H1 (cell line): ENCODE data around the gene STX8. TPM values are rescaled to one million over a fixed set of nuclear protein-coding genes. Genes with fewer than 3 reads are reported as not detected.

Experiments used
- CTCF ChIA-PET: fragments of 300-600 bp; sonication (Branson Sonifier 250); formaldehyde crosslinking; loops from one replicate; lab custom pipeline; 2021; ENCODE audit not compliant: partially characterized antibody; lab: Charles Lee
- POLR2A ChIA-PET: fragments of 300-600 bp; sonication (Branson Sonifier 250); formaldehyde crosslinking; loops from one replicate; lab custom pipeline; 2021; ENCODE audit warnings: inconsistent platforms; ENCODE audit not compliant: partially characterized antibody; lab: Charles Lee
- DNase-seq, 2 experiments: peaks; one replicate each; pipeline versions ENCODE4 v3.0.0 to v3.0.0-alpha.2; 2010 to 2022; ENCODE audit warnings: low spot score in 2 of 2, low read depth in 1 of 2, mixed read lengths in 1 of 2
- FAIRE-seq: peaks from 2 replicates; lab custom pipeline; 2011; peaks lifted over from hg19 to GRCh38; lab: Jason Lieb, UNC
- H2AFZ ChIP-seq: 2 replicates; pipeline ENCODE4 v1.8.1; 2012; ENCODE audit warnings: low read length, inconsistent platforms
- H2AK5ac ChIP-seq: 2 replicates; pipeline ENCODE4 v1.6.1; 2013; ENCODE audit warnings: low read depth, low read length
- H2BK120ac ChIP-seq: replicated peaks from 2 replicates; pipeline ENCODE3; 2013; ENCODE audit warnings: low read depth, low read length, inconsistent platforms
- H2BK12ac ChIP-seq: 2 replicates; pipeline ENCODE4 v1.6.1; 2013; ENCODE audit warnings: low read depth, low read length
- H2BK15ac ChIP-seq: 2 replicates; pipeline ENCODE4 v1.6.1; 2013; ENCODE audit warnings: low read length
- H2BK20ac ChIP-seq: 2 replicates; pipeline ENCODE4 v1.6.1; 2013; ENCODE audit warnings: low read length
- H2BK5ac ChIP-seq: 2 replicates; pipeline ENCODE4 v1.6.1; 2013; ENCODE audit warnings: low read depth, low read length
- H3K14ac ChIP-seq: 2 replicates; pipeline ENCODE4 v1.6.1; 2013; ENCODE audit warnings: inconsistent platforms; ENCODE audit not compliant: insufficient read length
- H3K18ac ChIP-seq: 2 replicates; pipeline ENCODE4 v1.6.1; 2013; ENCODE audit warnings: low read length; ENCODE audit errors: extremely low read depth
- H3K23ac ChIP-seq: 2 replicates; pipeline ENCODE4 v1.6.1; 2013; ENCODE audit warnings: inconsistent platforms; ENCODE audit not compliant: insufficient read length
- H3K23me2 ChIP-seq: 2 replicates; pipeline ENCODE4 v1.6.1; 2013; ENCODE audit warnings: low read depth, low read length
- H3K27ac ChIP-seq: 2 replicates; pipeline ENCODE4 v1.6.1; 2011; ENCODE audit warnings: low read depth, low read length, inconsistent platforms
- H3K27me3 ChIP-seq, 4 experiments: replicated peaks in 1 of 4; 1 replicate in 1 of 4; 2 replicates in 3 of 4; pipeline versions ENCODE4 v1.6.1 to v1.8.1; 2011 to 2013; ENCODE audit warnings: low read length in 3 of 4, mild to moderate bottlenecking in 3 of 4, inconsistent platforms in 2 of 4, mixed read lengths in 2 of 4, moderate library complexity in 1 of 4; ENCODE audit not compliant: control insufficient read depth in 3 of 4, insufficient read depth in 3 of 4; ENCODE audit errors: extremely low read depth in 1 of 4
- H3K36me3 ChIP-seq, 4 experiments: 2 replicates each; pipeline versions ENCODE4 v1.6.1 to v1.8.1; 2011 to 2013; ENCODE audit warnings: mild to moderate bottlenecking in 4 of 4, low read length in 3 of 4, moderate library complexity in 2 of 4, control low read depth in 1 of 4, inconsistent platforms in 1 of 4; ENCODE audit not compliant: insufficient read depth in 4 of 4, control insufficient read depth in 2 of 4
- H3K4ac ChIP-seq: replicated peaks from 2 replicates; pipeline ENCODE3; 2013; ENCODE audit warnings: low read length, low read depth, mixed read lengths, inconsistent platforms; ENCODE audit not compliant: insufficient read length
- H3K4me1 ChIP-seq, 4 experiments: replicated peaks in 1 of 4; 1 replicate in 1 of 4; 2 replicates in 3 of 4; pipeline versions ENCODE4 v1.6.1 to v1.8.1; 2011 to 2013; ENCODE audit warnings: low read length in 3 of 4, inconsistent platforms in 2 of 4, mixed read lengths in 1 of 4; ENCODE audit not compliant: insufficient read depth in 4 of 4, control insufficient read depth in 3 of 4
- H3K4me2 ChIP-seq, 2 experiments: 2 replicates each; pipeline versions ENCODE4 v1.6.1 to v1.8.1; 2011 to 2013; ENCODE audit warnings: low read depth in 2 of 2, low read length in 2 of 2, control low read depth in 1 of 2, inconsistent platforms in 1 of 2, mild to moderate bottlenecking in 1 of 2; ENCODE audit not compliant: insufficient read depth in 1 of 2
- H3K4me3 ChIP-seq, 4 experiments: fragments of 200-600, 300-600 bp in 1 of 4; sonication (generic), shearing (Covaris generic), sonication (Bioruptor Twin) in 1 of 4; 2 replicates each; pipeline versions ENCODE4 v1.5.1 to v1.8.1; 2011 to 2016; ENCODE audit warnings: low read length in 4 of 4, low read depth in 3 of 4, control low read depth in 2 of 4, inconsistent platforms in 2 of 4, mild to moderate bottlenecking in 2 of 4, mixed read lengths in 1 of 4, moderate library complexity in 1 of 4; ENCODE audit not compliant: insufficient read depth in 2 of 4; ENCODE audit errors: extremely low read depth in 1 of 4
- H3K56ac ChIP-seq: replicated peaks from 2 replicates; pipeline ENCODE3; 2013; ENCODE audit warnings: low read depth, mild to moderate bottlenecking, mixed read lengths, low read length, inconsistent platforms; ENCODE audit not compliant: insufficient read length
- H3K79me1 ChIP-seq: 2 replicates; pipeline ENCODE4 v1.6.1; 2013; ENCODE audit warnings: low read depth, low read length, control low read depth
- H3K79me2 ChIP-seq, 2 experiments: 2 replicates each; pipeline versions ENCODE4 v1.6.1 to v1.8.1; 2012 to 2013; ENCODE audit warnings: low read length in 2 of 2, mild to moderate bottlenecking in 2 of 2, inconsistent platforms in 1 of 2; ENCODE audit not compliant: insufficient read depth in 2 of 2, control insufficient read depth in 1 of 2
- H3K9ac ChIP-seq, 4 experiments: replicated peaks in 1 of 4; 1 replicate in 1 of 4; 2 replicates in 3 of 4; pipeline versions ENCODE4 v1.6.1 to v1.8.1; 2011 to 2013; ENCODE audit warnings: low read depth in 3 of 4, low read length in 3 of 4, control low read depth in 2 of 4, mild to moderate bottlenecking in 2 of 4, moderate library complexity in 2 of 4, inconsistent platforms in 1 of 4; ENCODE audit errors: extremely low read depth in 1 of 4
- H3K9me3 ChIP-seq, 2 experiments: 2 replicates each; pipeline versions ENCODE4 v1.6.1 to v1.8.1; 2012 to 2013; ENCODE audit warnings: mild to moderate bottlenecking in 2 of 2, moderate library complexity in 2 of 2, control low read depth in 1 of 2, inconsistent platforms in 1 of 2, low read depth in 1 of 2, low read length in 1 of 2, mixed read lengths in 1 of 2; ENCODE audit not compliant: insufficient read depth in 2 of 2
- H4K20me1 ChIP-seq, 2 experiments: replicated peaks in 1 of 2; 2 replicates each; pipeline versions ENCODE3 to v1.8.1; 2011 to 2013; ENCODE audit warnings: inconsistent platforms in 2 of 2, low read length in 2 of 2, mild to moderate bottlenecking in 1 of 2; ENCODE audit not compliant: insufficient read depth in 2 of 2, control insufficient read depth in 1 of 2
- H4K5ac ChIP-seq: 2 replicates; pipeline ENCODE4 v1.6.1; 2013; ENCODE audit warnings: low read length, low read depth, mixed read lengths, inconsistent platforms; ENCODE audit not compliant: insufficient read length
- H4K8ac ChIP-seq: 2 replicates; pipeline ENCODE4 v1.8.0; 2013; ENCODE audit warnings: mild to moderate bottlenecking, moderate library complexity, low read length, inconsistent platforms; ENCODE audit not compliant: insufficient read depth; ENCODE audit errors: extremely low read depth
- H4K91ac ChIP-seq: replicated peaks from 2 replicates; pipeline ENCODE3; 2013; ENCODE audit warnings: low read length, mixed read lengths, inconsistent platforms; ENCODE audit not compliant: insufficient read length
- BCL11A ChIP-seq, 2 experiments: IDR thresholded peaks; one replicate each; pipeline ENCODE4 v1.6.1; 2011; ENCODE audit warnings: low read depth in 2 of 2, low read length in 2 of 2, mild to moderate bottlenecking in 2 of 2
- CBX5 ChIP-seq: fragments of 300-800, 300-1000 bp; sonication (generic); IDR thresholded peaks from 2 replicates; pipeline ENCODE4 v1.7.1; 2016; ENCODE audit warnings: antibody characterized with exemption, low read length, low read depth
- CHD2 ChIP-seq: IDR thresholded peaks from 2 replicates; pipeline ENCODE4 v1.6.1; 2012; ENCODE audit warnings: low read length, improper control_type of control experiment
- CREB1 ChIP-seq: IDR thresholded peaks from 2 replicates; pipeline ENCODE4 v1.6.1; 2012; ENCODE audit warnings: inconsistent platforms
- CTCF ChIP-seq, 3 experiments: IDR thresholded peaks; 1 replicate in 2 of 3; 2 replicates in 1 of 3; pipeline versions ENCODE4 v1.5.1 to v1.6.1; 2011; ENCODE audit warnings: low read length in 3 of 3, mild to moderate bottlenecking in 3 of 3, inconsistent platforms in 2 of 3, low read depth in 1 of 3, moderate library complexity in 1 of 3; ENCODE audit not compliant: insufficient read depth in 1 of 3; ENCODE audit errors: control extremely low read depth in 1 of 3
- EP300 ChIP-seq, 2 experiments: IDR thresholded peaks; 1 replicate in 1 of 2; 2 replicates in 1 of 2; pipeline ENCODE4 v1.6.1; 2011 to 2012; ENCODE audit warnings: low read depth in 2 of 2, low read length in 2 of 2, mild to moderate bottlenecking in 2 of 2, borderline replicate concordance in 1 of 2, inconsistent platforms in 1 of 2, moderate library complexity in 1 of 2
- EZH2 ChIP-seq: fragments of 200-600 bp; sonication (generic); IDR thresholded peaks from 2 replicates; pipeline ENCODE4 v1.7.1; 2012; ENCODE audit warnings: low read depth, mild to moderate bottlenecking, moderate library complexity, low read length, inconsistent platforms; ENCODE audit not compliant: severe bottlenecking
- FOSL1 ChIP-seq: IDR thresholded peaks from 2 replicates; pipeline ENCODE4 v1.6.1; 2011; ENCODE audit warnings: mild to moderate bottlenecking, low read depth, low read length, moderate library complexity; ENCODE audit not compliant: insufficient read depth
- MAFK ChIP-seq: IDR thresholded peaks from 2 replicates; pipeline ENCODE4 v1.6.1; 2012; ENCODE audit warnings: low read depth, mild to moderate bottlenecking, improper control_type of control experiment, low read length
- MAX ChIP-seq: IDR thresholded peaks from 2 replicates; pipeline ENCODE4 v1.6.1; 2012; ENCODE audit warnings: inconsistent platforms
- SP2 ChIP-seq: IDR thresholded peaks from 2 replicates; pipeline ENCODE4 v1.6.1; 2012; ENCODE audit warnings: mild to moderate bottlenecking, low read length, inconsistent platforms
- TAF7 ChIP-seq: optimal IDR thresholded peaks from 2 replicates; pipeline ENCODE3; 2011; ENCODE audit warnings: low read depth, mild to moderate bottlenecking, inconsistent platforms, low read length, moderate library complexity, borderline replicate concordance
- WGBS, 2 experiments: shearing (Covaris generic) in 1 of 2; methylation state at CpG; one replicate each; pipeline versions ENCODE4 v1.1.6 to v1.1.7; 2013 to 2015; ENCODE audit warnings: low lambda C conversion rate in 2 of 2, mixed read lengths in 2 of 2, inconsistent platforms in 1 of 2, low coverage in 1 of 2, missing lambda C conversion rate in 1 of 2; ENCODE audit not compliant: insufficient replicate concordance in 2 of 2, insufficient coverage in 1 of 2, insufficient read length in 1 of 2; ENCODE audit errors: extremely low coverage in 1 of 2, missing lambda C conversion rate in 1 of 2; 5-methylcytosine and 5-hydroxymethylcytosine counted together
- polyA plus RNA-seq, 7 experiments: library from polyadenylated mRNA; depleted of rRNA in 3 of 7; stranded (reverse) in 5 of 7; unstranded in 2 of 7; fragments of >200 nt in 5 of 7; fragments of 200-250 nt in 2 of 7; gene quantifications; 1 replicate in 5 of 7; 2 replicates in 1 of 7; 4 replicates in 1 of 7; pipeline versions ENCODE4 v1.2.1 to v1.2.3, GENCODE V29; 2011 to 2013; ENCODE audit warnings: missing spikeins in 2 of 7, mixed read lengths in 2 of 7
- total RNA-seq: library from RNA; stranded (reverse); fragmentation: NEBNext Ultra II Directional; extraction: Animal tissue kit (Norgen Biotek cat#: 25700); gene quantifications from 2 replicates; pipeline ENCODE4 v1.2.1, GENCODE V29; 2021

STX8 gene
- total and polyA plus RNA-seq, 2 of the 8 experiments (the other 6 are each of a cell fraction or from before 2014, with no cell fraction given): 22.8 to 42.5 TPM

GRCh38 chr17:9443811-9444210 is 131.8 kb downstream of the STX8 start:
- no peak overlapping the region for H3K14ac ChIP-seq
- H3K4ac ChIP-seq: no peak overlapping the region
- H2BK12ac ChIP-seq: 0 out of 2 replicates have a peak overlapping the region, but pooled peaks have one; percentile 65
- H4K5ac ChIP-seq: no peak overlapping the region
- no peaks in the 10 kb centered on the region for H3K79me2 ChIP-seq
- no peak overlapping the region for H3K23ac ChIP-seq
- no peak overlapping the region for H2BK120ac ChIP-seq
- no peaks in the 10 kb centered on the region for H4K20me1 ChIP-seq
- no peaks in the 10 kb centered on the region for H3K79me1 ChIP-seq
- no peak overlapping the region for H3K18ac ChIP-seq
- H4K91ac ChIP-seq: no peak overlapping the region
- no peaks in the 10 kb centered on the region for H3K36me3 ChIP-seq
- no peak overlapping the region for H3K9ac ChIP-seq
- CTCF ChIA-PET: interaction anchor here (2.3 kb wide), 1 partner anchor 24 kb away, joined by 7 read pairs; no protein-coding TSS in a partner anchor
- no peaks in the 10 kb centered on the region for H3K23me2 ChIP-seq
- H3K4me1 ChIP-seq: peaks cover 0 to 5% (median 3%) of the 10 kb centered on the region in 4 experiments; a peak in 4 of 7 replicates
- no peak overlapping the region for H2AK5ac ChIP-seq
- no peaks in the 10 kb centered on the region for H3K9me3 ChIP-seq
- H2AFZ ChIP-seq: no peak overlapping the region
- FAIRE-seq (no peak), DNase-seq (no peak)
- H3K27ac ChIP-seq: no peak overlapping the region
- POLR2A ChIA-PET: no interaction called here
- H3K56ac ChIP-seq: no peak overlapping the region
- no peak overlapping the region for H4K8ac ChIP-seq
- TF ChIP-seq BCL11A (IDR thresholded peaks at IDR 0.05; ENCODE audit: low read depth in 2 of 2, low read length in 2 of 2): no peak
- no peak for TF ChIP-seq SP2
- no peak for TF ChIP-seq MAX
- no peak for TF ChIP-seq FOSL1
- TF ChIP-seq MAFK: no peak
- no peak for TF ChIP-seq CHD2
- TF ChIP-seq CREB1: no peak
- no peak for TF ChIP-seq CBX5
- TF ChIP-seq CTCF (IDR thresholded peaks at IDR 0.05; ENCODE audit: control extremely low read depth in 1 of 3, insufficient read depth in 1 of 3, low read depth in 1 of 3, low read length in 3 of 3): no peak
- TF ChIP-seq EP300 (IDR thresholded peaks at IDR 0.05; ENCODE audit: borderline replicate concordance in 1 of 2, low read depth in 2 of 2, low read length in 2 of 2): no peak
- no peak for TF ChIP-seq TAF7
- no peak for TF ChIP-seq EZH2
- H2BK15ac ChIP-seq: no peak overlapping the region
- WGBS, 2 experiments: 90 to 100% methylated on average over 1 to 5 of the region's 5 CpGs
- H3K4me2 ChIP-seq: no peak overlapping the region
- H2BK20ac ChIP-seq: no peak overlapping the region
- H3K4me3 ChIP-seq: no peak overlapping the region
- no peak overlapping the region for H2BK5ac ChIP-seq
- H3K27me3 ChIP-seq: no peaks in the 10 kb centered on the region
